WTC11 (cell line): ENCODE data around the gene CALM3.

ENCODE experiments used
- ATF3 ChIP-seq: sonication (generic); formaldehyde crosslinking; conservative IDR thresholded peaks from 2 replicates; pipeline ENCODE4 v1.8.1; 2022; ENCODE audit warnings: mild to moderate bottlenecking, missing genetic modification reagents
- CTCF ChIP-seq: fragments of 200-600 bp; IDR thresholded peaks from 2 replicates; pipeline ENCODE4 v1.8.0; 2022; ENCODE audit warnings: antibody characterized with exemption
- E2F1 ChIP-seq: sonication (generic); formaldehyde crosslinking; IDR thresholded peaks from 2 replicates; pipeline ENCODE4 v1.8.0; 2022; ENCODE audit warnings: mild to moderate bottlenecking, missing genetic modification reagents
- ESRRA ChIP-seq: sonication (generic); formaldehyde crosslinking; IDR thresholded peaks from 2 replicates; pipeline ENCODE4 v1.8.1; 2022; ENCODE audit warnings: mild to moderate bottlenecking, missing genetic modification reagents, borderline replicate concordance
- ETV6 ChIP-seq: sonication (generic); formaldehyde crosslinking; IDR thresholded peaks from 2 replicates; pipeline ENCODE4 v1.8.1; 2022; ENCODE audit warnings: mild to moderate bottlenecking, missing genetic modification reagents
- FOXJ3 ChIP-seq: sonication (generic); formaldehyde crosslinking; IDR thresholded peaks from 2 replicates; pipeline ENCODE4 v1.9.0; 2021; ENCODE audit warnings: missing genetic modification reagents, mild to moderate bottlenecking, borderline replicate concordance
- FOXK1 ChIP-seq: sonication (generic); formaldehyde crosslinking; IDR thresholded peaks from 2 replicates; pipeline ENCODE4 v1.8.0; 2022; ENCODE audit warnings: mild to moderate bottlenecking, moderate library complexity, missing genetic modification reagents
- IRF2 ChIP-seq: sonication (generic); formaldehyde crosslinking; IDR thresholded peaks from 2 replicates; pipeline ENCODE4 v1.8.0; 2022; ENCODE audit warnings: low read depth, missing genetic modification reagents, borderline replicate concordance
- MAX ChIP-seq: sonication (generic); formaldehyde crosslinking; IDR thresholded peaks from 2 replicates; pipeline ENCODE4 v1.8.0; 2022; ENCODE audit warnings: mild to moderate bottlenecking, missing genetic modification reagents
- MYBL2 ChIP-seq: sonication (generic); formaldehyde crosslinking; IDR thresholded peaks from 2 replicates; pipeline ENCODE4 v1.8.1; 2023; ENCODE audit warnings: mild to moderate bottlenecking, moderate library complexity, missing genetic modification reagents
- NR2C2 ChIP-seq: sonication (generic); formaldehyde crosslinking; IDR thresholded peaks from 2 replicates; pipeline ENCODE4 v1.8.0; 2022; ENCODE audit warnings: mild to moderate bottlenecking, missing genetic modification reagents
- SP1 ChIP-seq: sonication (generic); formaldehyde crosslinking; conservative IDR thresholded peaks from 2 replicates; pipeline ENCODE4 v1.8.1; 2022; ENCODE audit warnings: missing genetic modification reagents
- TCF7 ChIP-seq: sonication (generic); formaldehyde crosslinking; IDR thresholded peaks from 2 replicates; pipeline ENCODE4 v1.8.0; 2022; ENCODE audit warnings: mild to moderate bottlenecking, low read depth, missing genetic modification reagents, moderate library complexity
- TEAD4 ChIP-seq: sonication (generic); formaldehyde crosslinking; IDR thresholded peaks from 2 replicates; pipeline ENCODE4 v1.8.0; 2022; ENCODE audit warnings: mild to moderate bottlenecking, missing genetic modification reagents

GRCh38 chr19:46555628-46556280 lies 45.4 kb upstream of the CALM3 start:
- TF ChIP-seq SP1 (CRISPR knock-in tag) (no peak), CTCF (no peak), NR2C2 (no peak), FOXK1 (no peak), ESRRA (CRISPR knock-in tag) (no peak), MAX (no peak), IRF2 (CRISPR knock-in tag) (no peak), TEAD4 (CRISPR knock-in tag) (no peak), ATF3 (CRISPR knock-in tag) (no peak), E2F1 (CRISPR knock-in tag) (no peak), TCF7 (CRISPR knock-in tag) (no peak), MYBL2 (no peak), FOXJ3 (CRISPR knock-in tag) (no peak), ETV6 (CRISPR knock-in tag) (no peak)
